HG03354 (cell line): ENCODE data around the gene EXOC2.
"Not testable (repeated sequence)": the region's sequence is repeated elsewhere in the genome, so short reads cannot be mapped to it uniquely, and the experiment has no call there.

Source experiments
- ATAC-seq: cut with Tn5 transposase; IDR thresholded peaks from one replicate; pipeline ENCODE4 v1.9.1; 2021; ENCODE audit warnings: mild to moderate bottlenecking; ENCODE audit not compliant: unreplicated experiment, poor library complexity, severe bottlenecking

EXOC2 gene

GRCh38 chr6:642805-643204 is 50.1 kb downstream of the EXOC2 start:
- no peak for ATAC-seq

DNA sequence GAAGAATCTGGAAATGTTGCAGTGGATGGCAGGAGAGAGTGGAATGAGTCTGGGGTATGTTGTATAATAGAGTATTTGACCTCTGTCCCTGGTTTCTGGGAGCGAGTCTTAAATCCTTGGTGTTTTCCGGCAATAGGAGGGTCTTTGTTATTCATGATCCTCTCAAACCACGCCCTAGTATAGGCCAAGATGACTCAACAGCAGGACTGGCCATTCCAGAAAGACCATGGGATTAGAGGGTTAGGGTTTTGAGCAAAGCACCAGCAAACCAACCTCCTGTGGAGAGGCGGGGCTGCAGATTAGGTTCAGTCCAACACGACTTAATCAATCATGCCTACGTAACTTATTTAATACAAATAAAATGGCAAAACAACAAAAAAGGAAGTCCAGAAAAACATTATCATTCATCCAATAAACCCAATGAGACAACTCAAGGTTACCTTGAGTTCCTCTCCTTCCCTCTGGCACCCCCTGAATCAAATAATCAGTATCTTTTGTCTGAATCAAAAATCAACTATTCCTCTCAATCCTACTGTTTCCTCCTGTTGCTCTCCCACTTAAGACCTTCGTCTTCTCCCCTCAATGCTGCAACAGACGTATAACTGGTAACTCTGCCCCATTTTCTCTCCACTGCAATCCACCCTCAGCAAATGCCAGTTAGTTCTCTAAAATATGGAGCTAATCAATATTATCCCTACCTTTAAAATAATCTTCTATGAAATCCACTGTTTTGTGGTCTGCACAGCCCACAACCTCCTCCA is 51.5 kb downstream of the EXOC2 start:
- ATAC-seq, result no peak

GRCh38 chr6:636488-636887 is 56.5 kb downstream of the EXOC2 start:
- ATAC-seq, result peak; percentile 68

GRCh38 chr6:635233-635632 is 57.7 kb downstream of the EXOC2 start:
- ATAC-seq, result no peak

GRCh38 chr6:633611-634010 is 59.3 kb downstream of the EXOC2 start:
- no peak for ATAC-seq

DNA sequence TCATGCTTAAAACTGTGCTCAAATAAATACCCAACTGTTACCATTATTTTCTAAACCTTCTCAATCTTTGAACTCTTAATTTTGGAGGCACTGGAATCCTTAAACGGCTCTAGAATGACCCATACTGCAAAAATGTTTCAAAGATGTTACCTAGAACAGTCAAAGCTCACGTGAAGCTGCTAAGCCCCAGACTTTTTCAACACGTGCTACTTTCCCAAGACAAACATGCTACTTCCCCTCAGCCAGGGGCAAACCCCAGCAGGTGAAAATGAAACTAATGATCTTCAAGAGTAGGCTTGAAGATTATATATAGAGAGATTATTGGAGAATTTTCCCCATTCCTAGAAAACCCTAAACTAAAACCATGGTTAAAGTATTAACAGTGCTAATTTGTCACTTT is 64.2 kb downstream of the EXOC2 start:
- ATAC-seq, result no peak

DNA sequence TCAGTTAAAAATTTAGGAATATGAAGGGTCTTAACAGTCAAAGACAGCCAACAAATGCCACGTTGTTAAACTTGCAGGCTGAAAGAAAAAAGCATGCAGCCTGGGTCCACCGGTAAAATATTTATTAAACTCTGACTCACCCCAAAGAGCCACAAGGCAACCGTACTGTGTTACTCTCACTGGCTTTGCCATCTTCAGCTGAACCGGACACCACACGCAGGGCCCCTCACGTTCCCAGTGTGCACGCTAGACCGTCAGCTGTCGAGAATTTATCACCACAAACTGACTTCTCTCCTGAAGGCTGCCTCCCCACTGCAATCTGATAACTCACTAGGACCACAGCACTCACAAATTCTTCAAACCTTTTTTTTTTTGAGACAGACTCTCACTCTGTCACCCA is 66.7 kb downstream of the EXOC2 start:
- no peak for ATAC-seq

GRCh38 chr6:624979-625378 is 68.0 kb downstream of the EXOC2 start:
- ATAC-seq, result no peak

GRCh38 chr6:622462-622861 is 70.5 kb downstream of the EXOC2 start:
- ATAC-seq, result no peak

- ATAC-seq, result no peak
These were observed 71.0 kb downstream of the EXOC2 start for GRCh38 chr6:621931-622330.

- ATAC-seq, result no peak
These were observed 72.0 kb downstream of the EXOC2 start for GRCh38 chr6:620950-621349.

GRCh38 chr6:620166-620565 is 72.8 kb downstream of the EXOC2 start:
- no peak for ATAC-seq

- no peak for ATAC-seq
These were observed 75.4 kb downstream of the EXOC2 start for GRCh38 chr6:617456-618100.

DNA sequence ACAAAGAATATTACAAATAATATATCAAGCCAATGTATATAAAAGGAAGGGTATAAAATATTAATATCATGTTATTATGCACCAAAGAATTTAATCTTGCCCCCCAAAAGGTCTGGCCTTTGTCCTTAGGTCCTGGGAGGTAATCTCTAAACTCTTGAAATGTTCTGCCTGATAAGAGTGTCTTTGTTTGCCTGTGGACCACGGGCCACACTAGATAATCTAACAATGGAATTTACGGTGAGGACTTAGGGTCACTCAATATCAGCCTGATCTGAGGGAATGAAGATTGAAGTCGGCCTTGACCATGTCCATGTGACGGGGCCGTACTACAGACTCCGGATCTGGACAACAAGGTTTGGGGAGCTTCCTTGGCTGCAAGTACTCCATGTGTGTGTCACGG is 79.0 kb downstream of the EXOC2 start:
- ATAC-seq, result no peak

GRCh38 chr6:611928-612327 is 81.0 kb downstream of the EXOC2 start:
- ATAC-seq, result no peak

DNA sequence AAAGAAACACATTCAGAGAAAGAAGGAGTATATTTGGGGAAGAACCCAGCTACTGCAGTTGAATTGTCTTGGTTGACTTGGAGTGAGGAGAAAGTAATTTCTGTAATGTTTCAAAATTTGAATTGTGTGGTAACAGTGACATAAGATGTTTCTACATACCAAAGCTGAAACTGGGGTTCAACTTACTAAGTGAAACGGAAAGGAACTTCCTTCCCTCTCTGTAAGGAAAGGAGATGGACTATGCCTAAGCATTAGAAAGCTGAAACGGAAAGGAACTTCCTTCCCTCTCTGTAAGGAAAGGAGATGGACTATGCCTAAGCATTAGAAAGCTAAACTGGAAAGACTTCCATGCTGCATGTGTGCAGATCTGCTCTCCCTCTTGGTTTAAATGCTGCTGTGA is 82.1 kb downstream of the EXOC2 start:
- ATAC-seq, result no peak

DNA sequence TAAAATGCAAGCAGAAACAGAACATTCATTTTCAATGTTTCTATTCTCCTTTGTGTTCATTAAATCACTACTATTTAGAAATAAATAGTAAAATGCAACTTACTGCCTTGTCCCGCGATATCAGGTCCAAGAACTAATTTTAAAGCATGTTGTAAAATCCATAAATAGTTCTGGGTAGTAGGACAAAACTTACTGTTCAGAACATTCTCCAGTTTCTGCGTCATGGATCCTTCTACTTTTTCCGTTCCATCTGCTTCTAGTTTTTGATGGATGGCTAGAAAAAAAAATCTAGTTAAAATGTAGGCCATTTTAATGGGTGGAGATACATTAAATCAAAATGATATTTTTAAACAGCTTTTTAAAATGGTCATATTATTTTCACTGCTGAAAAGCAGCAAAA is 83.0 kb downstream of the EXOC2 start:
- ATAC-seq, result no peak

DNA sequence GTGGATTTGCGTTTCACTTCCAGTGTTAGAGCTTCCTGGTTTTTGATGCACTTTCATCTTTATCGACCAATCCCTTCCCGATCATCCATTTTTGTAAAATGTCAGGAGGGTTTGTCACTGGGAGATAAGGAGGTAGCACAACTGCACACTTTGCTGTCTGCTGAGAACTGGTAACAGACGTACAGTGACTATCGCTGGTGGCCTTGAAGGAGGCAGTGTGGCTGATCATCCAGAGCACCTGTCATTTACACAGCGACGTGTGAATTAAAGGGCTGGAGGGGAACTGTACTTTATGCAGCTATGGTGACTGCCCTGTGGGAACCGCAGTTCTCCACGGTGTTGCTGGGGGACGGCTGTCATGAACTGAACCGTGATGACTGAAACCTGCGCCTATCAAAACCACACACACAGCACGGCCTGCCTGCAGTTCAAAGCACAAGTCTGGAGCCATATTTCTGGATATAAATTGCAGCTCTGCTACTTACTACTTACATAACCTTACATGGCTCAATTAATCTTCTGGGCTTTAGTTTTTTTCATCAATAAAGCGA is 86.0 kb downstream of the EXOC2 start:
- no peak for ATAC-seq

- not testable (repeated sequence) for ATAC-seq
These were observed 87.0 kb downstream of the EXOC2 start for GRCh38 chr6:605895-606294.

GRCh38 chr6:604579-604978 is 88.4 kb downstream of the EXOC2 start:
- no peak for ATAC-seq

- ATAC-seq, result no peak
These were observed 89.7 kb downstream of the EXOC2 start for GRCh38 chr6:603265-603664.
